ENCODE results near the gene GSTO2.

GSTO2 gene

DNA sequence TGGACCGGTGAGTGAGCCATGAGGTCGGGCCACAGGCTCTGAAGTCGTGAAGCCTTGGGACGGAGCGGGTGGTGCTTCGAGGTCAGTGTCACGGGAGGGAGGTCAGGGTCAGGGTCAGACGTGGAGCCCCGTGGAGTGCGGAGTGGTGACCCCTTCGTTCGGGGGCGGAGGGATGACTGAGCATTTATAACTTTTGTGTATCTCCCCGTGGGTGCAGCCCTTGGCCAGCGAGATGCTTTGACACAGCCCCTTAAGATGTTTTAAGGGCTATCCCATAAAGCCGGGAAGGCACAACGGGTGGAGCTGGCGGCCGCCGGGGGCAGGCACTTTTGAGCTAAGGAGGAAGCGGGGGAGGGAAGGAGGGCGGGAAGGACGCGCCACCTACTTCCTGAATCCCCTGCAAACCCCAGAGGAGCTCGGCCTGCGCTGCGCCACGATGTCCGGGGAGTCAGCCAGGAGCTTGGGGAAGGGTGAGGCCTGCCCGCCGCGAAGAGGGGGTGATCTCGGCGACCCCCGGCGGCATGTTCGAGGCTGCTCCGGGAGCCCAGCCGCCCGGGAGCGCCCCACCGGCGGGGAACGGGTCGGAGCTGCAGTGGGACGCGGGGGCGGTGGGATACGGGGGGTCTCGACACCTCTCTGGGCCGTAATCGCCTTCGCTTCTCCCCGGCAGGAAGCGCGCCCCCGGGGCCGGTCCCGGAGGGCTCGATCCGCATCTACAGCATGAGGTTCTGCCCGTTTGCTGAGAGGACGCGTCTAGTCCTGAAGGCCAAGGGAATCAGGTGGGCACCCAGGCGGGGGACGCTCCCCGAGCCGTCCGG lies 14.3 kb upstream of the GSTO2 start, which contains the start of gene GSTO1:
Gene GSTO1, plus strand, starts transcription at position 400 of the 818 bp plus-strand sequence. Its CDS starts 37 bp downstream, at position 437.
- no peak for DNase-seq

- no peak for DNase-seq
Observed at GRCh38 chr10:104255311-104255981, 13.5 kb upstream of the GSTO2 start.

DNA sequence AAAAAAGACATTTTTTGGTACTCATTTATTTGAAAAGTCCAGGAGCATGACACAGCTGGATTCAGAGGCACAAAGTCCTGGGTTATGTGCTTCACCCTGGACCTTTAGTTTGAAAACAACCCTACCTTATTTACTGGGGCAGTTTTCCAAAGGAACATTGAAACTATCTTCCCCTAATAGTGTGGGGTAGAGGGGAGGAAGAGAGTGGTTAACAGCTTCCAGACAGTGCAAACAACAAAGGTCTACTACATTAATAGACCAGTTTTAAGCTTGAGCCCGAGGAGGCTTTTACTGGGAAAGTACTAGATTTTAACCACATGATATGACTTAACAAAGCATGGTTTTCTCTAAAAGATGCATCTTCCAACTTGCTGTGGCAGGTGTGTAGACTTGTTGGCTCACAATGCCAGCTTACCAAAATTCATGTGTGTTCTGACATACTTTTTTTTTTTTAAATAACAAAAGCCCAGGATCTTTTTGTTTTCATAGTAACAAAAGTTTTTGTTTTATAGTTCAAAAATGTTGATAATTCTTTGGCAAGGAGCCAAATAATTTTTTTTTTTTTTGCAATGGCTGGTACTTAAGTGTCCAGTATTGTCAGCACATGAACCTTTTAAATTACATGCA lies 12.5 kb upstream of the GSTO2 start:
- no peak for DNase-seq

- no peak for DNase-seq
Observed at GRCh38 chr10:104257235-104257634, 11.7 kb upstream of the GSTO2 start.

- no peak for DNase-seq
Observed at GRCh38 chr10:104258209-104258608, 10.8 kb upstream of the GSTO2 start.

DNA sequence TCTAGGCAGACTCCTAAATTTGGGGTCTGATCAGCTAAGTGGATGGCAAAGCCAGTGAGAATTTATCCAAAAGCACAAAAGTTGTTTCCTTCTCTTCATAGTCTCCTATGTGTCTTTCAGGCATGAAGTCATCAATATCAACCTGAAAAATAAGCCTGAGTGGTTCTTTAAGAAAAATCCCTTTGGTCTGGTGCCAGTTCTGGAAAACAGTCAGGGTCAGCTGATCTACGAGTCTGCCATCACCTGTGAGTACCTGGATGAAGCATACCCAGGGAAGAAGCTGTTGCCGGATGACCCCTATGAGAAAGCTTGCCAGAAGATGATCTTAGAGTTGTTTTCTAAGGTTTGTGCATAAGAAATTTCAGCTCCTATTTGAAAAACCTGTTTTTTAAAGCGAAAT lies 9.5 kb upstream of the GSTO2 start:
- no peak for DNase-seq

- DNase-seq, result no peak
Observed at GRCh38 chr10:104259999-104260774, 8.8 kb upstream of the GSTO2 start.

DNA sequence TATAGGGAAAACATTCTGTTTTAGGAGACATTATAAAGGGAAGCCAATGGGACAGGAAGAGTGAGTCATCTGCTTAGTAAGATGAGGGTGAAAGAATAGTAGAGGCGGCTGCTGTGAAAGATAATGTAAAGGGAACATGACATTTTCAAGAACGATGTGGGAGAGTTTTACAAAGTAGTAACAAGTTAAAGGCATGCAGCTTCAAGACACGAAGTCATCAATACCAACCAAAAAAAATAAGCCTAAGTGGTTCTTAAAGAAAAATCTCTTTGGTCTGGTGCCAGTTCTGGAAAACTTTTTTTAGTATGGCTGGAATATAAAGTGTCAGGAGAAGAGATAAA lies 8.2 kb upstream of the GSTO2 start:
- DNase-seq, result no peak

DNA sequence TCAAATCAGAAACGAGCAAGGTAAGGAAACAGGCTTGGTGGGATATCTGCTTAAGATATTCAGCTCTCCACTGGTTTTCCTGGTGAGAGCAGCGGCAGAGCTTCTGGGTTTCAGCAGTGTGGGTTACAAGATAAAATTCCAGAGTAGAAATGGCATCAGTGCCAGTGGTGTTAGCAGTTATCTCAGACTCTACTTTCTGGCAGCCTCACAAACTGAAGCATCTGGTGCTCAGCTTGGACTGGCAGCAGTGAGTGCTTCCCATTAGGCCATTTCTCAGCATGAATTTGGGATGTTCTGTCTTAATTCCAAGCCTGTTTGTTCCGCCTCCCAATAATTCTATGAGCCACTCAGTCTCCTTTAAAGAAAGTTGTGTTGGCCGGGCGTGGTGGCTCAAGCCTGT lies 6.9 kb upstream of the GSTO2 start:
- DNase-seq, result no peak

DNA sequence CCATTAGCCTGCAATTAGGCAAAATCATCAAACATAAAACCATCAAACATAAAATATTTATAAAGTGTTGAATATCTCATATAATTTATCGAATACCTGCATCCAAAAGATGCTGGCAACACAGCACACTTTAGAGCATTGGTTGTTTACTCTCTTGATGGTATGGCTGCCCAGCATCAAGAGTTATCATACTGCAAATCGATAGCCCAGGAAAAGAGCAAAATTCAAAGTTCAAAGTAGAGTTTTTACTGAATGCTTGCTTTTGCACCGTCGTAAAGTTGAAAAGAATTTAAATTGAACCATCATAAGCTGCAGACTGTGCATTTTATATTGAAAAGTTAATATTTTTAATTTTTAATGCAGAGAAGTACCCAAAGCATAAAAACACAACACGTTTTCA lies 4.2 kb upstream of the GSTO2 start:
- no peak for DNase-seq

- DNase-seq, result no peak
Observed at GRCh38 chr10:104267721-104268404, 1.1 kb upstream of the GSTO2 start.

DNA sequence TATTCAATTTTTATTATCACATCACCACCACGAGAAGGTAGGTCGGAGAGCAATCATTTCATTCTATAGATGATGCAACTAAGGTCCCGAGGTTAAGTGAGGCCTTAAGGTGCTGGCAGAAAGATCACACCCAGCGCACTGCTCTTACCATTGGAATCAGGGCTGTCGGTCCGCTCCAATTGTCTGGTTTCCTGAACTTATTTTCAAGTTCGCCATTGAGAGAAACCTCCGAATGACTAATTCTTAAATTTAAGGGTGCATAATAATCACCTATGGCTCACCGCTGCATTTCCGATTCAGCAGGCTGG lies 625 bp upstream of the GSTO2 start:
- DNase-seq, result no peak

DNA sequence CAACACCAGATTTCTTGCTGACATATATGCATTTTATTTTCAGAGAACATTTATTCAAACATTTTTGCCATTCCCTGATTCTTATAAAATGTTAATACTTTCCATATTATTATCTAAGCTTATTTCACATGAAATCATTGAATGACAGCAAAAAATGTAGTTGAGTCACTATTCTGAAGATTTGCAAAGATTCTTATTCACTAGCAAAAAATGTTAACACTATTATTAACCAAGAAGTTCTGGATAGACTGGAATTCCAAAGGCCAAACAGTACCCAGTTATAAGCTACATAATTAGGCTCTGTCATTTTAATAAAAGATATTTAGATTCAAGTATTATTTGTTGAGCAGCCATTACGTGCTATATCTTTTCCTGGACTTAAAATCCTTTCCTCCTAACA lies 4.3 kb downstream of the GSTO2 start:
- DNase-seq, result no peak

DNA sequence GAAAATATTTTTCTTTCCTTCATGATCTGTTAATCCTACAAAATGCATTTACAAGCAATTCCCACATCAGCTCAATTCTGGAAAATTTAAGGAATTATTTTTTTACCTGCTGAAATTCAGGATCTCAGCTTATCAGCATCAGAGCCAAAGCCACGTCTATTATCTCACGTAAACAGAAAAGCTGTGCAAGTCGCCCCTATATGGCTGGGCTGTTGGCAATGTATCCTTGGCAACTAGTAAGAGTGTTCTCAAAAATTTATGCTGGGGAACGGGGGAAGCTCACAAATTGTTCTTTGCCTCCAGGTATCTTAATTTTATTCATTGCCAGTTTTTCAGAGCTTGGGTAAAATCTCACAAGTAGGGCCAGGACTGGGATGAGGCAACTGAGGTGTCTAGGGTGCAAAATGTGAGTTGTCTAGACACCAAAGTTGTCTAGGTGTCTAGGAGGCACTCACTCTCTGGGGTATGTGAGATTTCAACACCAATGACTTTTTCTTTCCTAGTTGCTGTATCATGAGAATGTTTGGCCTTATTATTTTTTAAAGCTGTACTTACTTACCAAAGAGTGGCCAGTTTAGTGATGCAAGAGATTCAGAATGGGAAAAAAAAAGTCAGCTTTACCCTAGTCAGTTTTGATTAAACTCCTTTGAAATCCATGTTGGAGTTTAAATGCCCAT lies 5.1 kb downstream of the GSTO2 start:
- DNase-seq, result no peak

GRCh38 chr10:104274762-104275721 lies 6.1 kb downstream of the GSTO2 start:
- DNase-seq, result no peak

DNA sequence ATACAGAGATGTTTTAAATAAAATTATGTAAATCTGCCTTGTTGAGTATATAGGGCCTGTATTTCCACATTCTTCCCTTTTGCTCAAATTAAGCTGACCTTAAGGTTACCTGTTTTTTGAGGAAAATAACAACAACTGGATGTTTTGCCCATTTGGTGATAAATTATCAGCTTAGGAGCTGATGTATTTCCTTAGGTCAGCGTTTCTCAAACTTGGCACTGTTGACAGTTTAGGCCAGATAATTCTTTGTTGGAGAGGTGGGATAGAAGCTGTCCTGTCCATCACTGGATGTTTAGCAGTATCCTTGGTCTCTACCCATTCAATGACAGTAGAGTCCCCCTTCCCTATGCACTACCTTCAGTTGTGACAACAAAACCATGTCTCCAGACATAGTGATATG lies 7.2 kb downstream of the GSTO2 start:
- no peak for DNase-seq

DNA sequence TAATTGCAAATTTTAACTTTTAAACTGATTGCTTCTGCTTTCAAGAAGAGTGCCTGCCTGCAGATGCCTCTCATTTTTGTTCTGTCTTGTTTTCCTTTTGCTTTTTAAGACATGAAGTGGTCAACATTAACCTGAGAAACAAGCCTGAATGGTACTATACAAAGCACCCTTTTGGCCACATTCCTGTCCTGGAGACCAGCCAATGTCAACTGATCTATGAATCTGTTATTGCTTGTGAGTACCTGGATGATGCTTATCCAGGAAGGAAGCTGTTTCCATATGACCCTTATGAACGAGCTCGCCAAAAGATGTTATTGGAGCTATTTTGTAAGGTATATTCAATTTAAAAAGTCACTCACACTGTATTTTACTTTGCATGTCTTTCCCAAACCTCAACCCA lies 8.8 kb downstream of the GSTO2 start:
- DNase-seq, result no peak

GRCh38 chr10:104279550-104280259 lies 10.7 kb downstream of the GSTO2 start:
- no peak for DNase-seq

DNA sequence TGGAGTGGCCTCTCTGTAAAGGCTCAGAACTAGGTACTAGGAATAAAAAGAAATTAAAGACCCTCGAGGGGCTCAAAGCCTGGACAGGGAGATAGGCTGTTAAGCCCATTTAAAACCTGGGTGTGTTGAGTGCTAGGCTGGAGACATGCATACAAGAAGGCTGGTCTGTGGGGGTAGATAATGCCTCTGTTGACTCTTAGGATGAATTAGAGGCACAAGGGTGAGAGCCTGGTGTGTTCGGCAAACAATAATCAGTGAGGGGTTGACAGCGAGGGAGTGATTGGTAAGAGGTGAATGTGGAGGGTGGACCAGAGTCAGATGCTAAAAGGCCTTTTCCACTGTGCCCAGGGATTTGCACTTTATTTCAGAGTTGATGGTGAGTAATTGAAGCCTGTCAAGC lies 12.7 kb downstream of the GSTO2 start:
- no peak for DNase-seq

DNA sequence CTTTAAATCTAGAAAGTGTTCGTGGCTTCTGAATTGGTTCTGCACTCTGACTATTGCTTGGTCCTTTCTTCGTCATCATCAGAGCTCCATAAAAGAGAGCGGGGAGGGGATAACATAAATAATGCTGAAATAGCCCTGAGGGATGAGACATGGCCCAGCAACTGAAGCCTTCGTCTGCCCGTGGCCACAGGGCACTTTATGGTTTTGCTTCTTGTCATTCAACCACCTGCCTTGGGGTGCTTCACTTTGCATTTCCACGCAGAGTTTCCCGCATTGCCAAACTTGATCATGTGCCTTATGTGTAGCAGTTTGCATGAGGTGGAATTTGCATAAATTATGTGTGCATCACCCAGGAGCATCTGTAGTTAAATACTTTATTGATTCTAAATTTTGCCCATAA lies 15.9 kb downstream of the GSTO2 start:
- no peak for DNase-seq
